ENCODE data around the gene PDE3B.

The PDE3B gene

GRCh38 chr11:14809466-14809865 lies 165.9 kb downstream of the PDE3B start:
- Histone ChIP-seq H3K27ac (ENCODE audit: low read depth, low read length, severe bottlenecking) (no peak overlapping the region), H3K4me3 (ENCODE audit: extremely low read depth, insufficient read depth, low read length, poor library complexity, severe bottlenecking) (no peak overlapping the region), H3K36me3 (ENCODE audit: control insufficient read depth, insufficient read depth, low read length) (peaks cover 3% of the 10 kb centered on the region), H3K4me1 (ENCODE audit: control insufficient read depth, insufficient read depth, low read length, poor library complexity, severe bottlenecking) (no peaks in the 10 kb centered on the region), H3K9me3 (ENCODE audit: control insufficient read depth, low read length) (no peaks in the 10 kb centered on the region)

- 96% methylated on average over 3 of the region's 3 CpGs; no CpG with 5 or more reads in 1 of the 2 experiments for WGBS, 2 experiments (ENCODE audit: insufficient coverage in 2 of 2)
- Histone ChIP-seq H3K4me3 (ENCODE audit: extremely low read depth, insufficient read depth, low read length, poor library complexity, severe bottlenecking) (no peak overlapping the region), H3K36me3 (ENCODE audit: control insufficient read depth, insufficient read depth, low read length) (peaks cover 3% of the 10 kb centered on the region), H3K27ac (ENCODE audit: low read depth, low read length, severe bottlenecking) (no peak overlapping the region), H3K4me1 (ENCODE audit: control insufficient read depth, insufficient read depth, low read length, poor library complexity, severe bottlenecking) (no peaks in the 10 kb centered on the region), H3K9me3 (ENCODE audit: control insufficient read depth, low read length) (no peaks in the 10 kb centered on the region)
Observed at GRCh38 chr11:14812757-14813156, 169.2 kb downstream of the PDE3B start.

- no peaks in the 10 kb centered on the region for H3K4me1 ChIP-seq (ENCODE audit: control insufficient read depth, insufficient read depth, low read length, poor library complexity, severe bottlenecking)
- no peak overlapping the region for H3K4me3 ChIP-seq (ENCODE audit: extremely low read depth, insufficient read depth, low read length, poor library complexity, severe bottlenecking)
- H3K36me3 ChIP-seq (ENCODE audit: control insufficient read depth, insufficient read depth, low read length), result peaks cover 3% of the 10 kb centered on the region
- no peaks in the 10 kb centered on the region for H3K9me3 ChIP-seq (ENCODE audit: control insufficient read depth, low read length)
- H3K27ac ChIP-seq (ENCODE audit: low read depth, low read length, severe bottlenecking), result no peak overlapping the region
Observed at GRCh38 chr11:14813516-14813915, 169.9 kb downstream of the PDE3B start.

- Histone ChIP-seq H3K4me3 (ENCODE audit: extremely low read depth, insufficient read depth, low read length, poor library complexity, severe bottlenecking) (no peak overlapping the region), H3K9me3 (ENCODE audit: control insufficient read depth, low read length) (no peaks in the 10 kb centered on the region)
- no CpG with 5 or more reads among the region's 2 CpGs for WGBS, 2 experiments (ENCODE audit: insufficient coverage in 2 of 2)
Observed at GRCh38 chr11:14818779-14819178, 175.2 kb downstream of the PDE3B start.

GRCh38 chr11:14819596-14819995 lies 176.0 kb downstream of the PDE3B start:
- Histone ChIP-seq H3K36me3 (ENCODE audit: control insufficient read depth, insufficient read depth, low read length) (no peaks in the 10 kb centered on the region), H3K4me1 (ENCODE audit: control insufficient read depth, insufficient read depth, low read length, poor library complexity, severe bottlenecking) (no peaks in the 10 kb centered on the region), H3K4me3 (ENCODE audit: extremely low read depth, insufficient read depth, low read length, poor library complexity, severe bottlenecking) (no peak overlapping the region), H3K27ac (ENCODE audit: low read depth, low read length, severe bottlenecking) (no peak overlapping the region), H3K9me3 (ENCODE audit: control insufficient read depth, low read length) (no peaks in the 10 kb centered on the region)

More at GRCh38 chr11:14818779-14819178, 175.2 kb downstream of the PDE3B start:
- no peaks in the 10 kb centered on the region for H3K4me1 ChIP-seq (ENCODE audit: control insufficient read depth, insufficient read depth, low read length, poor library complexity, severe bottlenecking)
- H3K36me3 ChIP-seq (ENCODE audit: control insufficient read depth, insufficient read depth, low read length), result no peaks in the 10 kb centered on the region
- no peak overlapping the region for H3K27ac ChIP-seq (ENCODE audit: low read depth, low read length, severe bottlenecking)

GRCh38 chr11:14821031-14821430 lies 177.4 kb downstream of the PDE3B start:
- Histone ChIP-seq H3K9me3 (ENCODE audit: control insufficient read depth, low read length) (peaks cover 4% of the 10 kb centered on the region), H3K4me1 (ENCODE audit: control insufficient read depth, insufficient read depth, low read length, poor library complexity, severe bottlenecking) (no peaks in the 10 kb centered on the region), H3K36me3 (ENCODE audit: control insufficient read depth, insufficient read depth, low read length) (no peaks in the 10 kb centered on the region), H3K4me3 (ENCODE audit: extremely low read depth, insufficient read depth, low read length, poor library complexity, severe bottlenecking) (no peak overlapping the region), H3K27ac (ENCODE audit: low read depth, low read length, severe bottlenecking) (no peak overlapping the region)

- H3K27ac ChIP-seq (ENCODE audit: low read depth, low read length, severe bottlenecking), result no peak overlapping the region
- WGBS, 2 experiments (ENCODE audit: insufficient coverage in 2 of 2), result 100% methylated on average over 2 of the region's 2 CpGs; no CpG with 5 or more reads in 1 of the 2 experiments
- no peaks in the 10 kb centered on the region for H3K36me3 ChIP-seq (ENCODE audit: control insufficient read depth, insufficient read depth, low read length)
- peaks cover 4% of the 10 kb centered on the region for H3K9me3 ChIP-seq (ENCODE audit: control insufficient read depth, low read length)
- no peaks in the 10 kb centered on the region for H3K4me1 ChIP-seq (ENCODE audit: control insufficient read depth, insufficient read depth, low read length, poor library complexity, severe bottlenecking)
- no peak overlapping the region for H3K4me3 ChIP-seq (ENCODE audit: extremely low read depth, insufficient read depth, low read length, poor library complexity, severe bottlenecking)
Observed at GRCh38 chr11:14826600-14826999, 183.0 kb downstream of the PDE3B start.

- no peaks in the 10 kb centered on the region for H3K36me3 ChIP-seq (ENCODE audit: control insufficient read depth, insufficient read depth, low read length)
- no peak overlapping the region for H3K27ac ChIP-seq (ENCODE audit: low read depth, low read length, severe bottlenecking)
- no peaks in the 10 kb centered on the region for H3K9me3 ChIP-seq (ENCODE audit: control insufficient read depth, low read length)
- H3K4me1 ChIP-seq (ENCODE audit: control insufficient read depth, insufficient read depth, low read length, poor library complexity, severe bottlenecking), result no peaks in the 10 kb centered on the region
- H3K4me3 ChIP-seq (ENCODE audit: extremely low read depth, insufficient read depth, low read length, poor library complexity, severe bottlenecking), result no peak overlapping the region
Observed at GRCh38 chr11:14835496-14836492, 192.2 kb downstream of the PDE3B start.

- Histone ChIP-seq H3K27ac (ENCODE audit: low read depth, low read length, severe bottlenecking) (no peak overlapping the region), H3K36me3 (ENCODE audit: control insufficient read depth, insufficient read depth, low read length) (no peaks in the 10 kb centered on the region), H3K4me3 (ENCODE audit: extremely low read depth, insufficient read depth, low read length, poor library complexity, severe bottlenecking) (no peak overlapping the region), H3K4me1 (ENCODE audit: control insufficient read depth, insufficient read depth, low read length, poor library complexity, severe bottlenecking) (no peaks in the 10 kb centered on the region), H3K9me3 (ENCODE audit: control insufficient read depth, low read length) (no peaks in the 10 kb centered on the region)
- 100% methylated on average over 2 of the region's 3 CpGs; no CpG with 5 or more reads in 1 of the 2 experiments for WGBS, 2 experiments (ENCODE audit: insufficient coverage in 2 of 2)
Observed at GRCh38 chr11:14842002-14842401, 198.4 kb downstream of the PDE3B start.

- WGBS, 2 experiments (ENCODE audit: insufficient coverage in 2 of 2), result 80 to 92% methylated on average over 2 of the region's 4 CpGs
- Histone ChIP-seq H3K9me3 (ENCODE audit: control insufficient read depth, low read length) (no peaks in the 10 kb centered on the region), H3K36me3 (ENCODE audit: control insufficient read depth, insufficient read depth, low read length) (no peaks in the 10 kb centered on the region), H3K27ac (ENCODE audit: low read depth, low read length, severe bottlenecking) (no peak overlapping the region), H3K4me1 (ENCODE audit: control insufficient read depth, insufficient read depth, low read length, poor library complexity, severe bottlenecking) (no peaks in the 10 kb centered on the region), H3K4me3 (ENCODE audit: extremely low read depth, insufficient read depth, low read length, poor library complexity, severe bottlenecking) (no peak overlapping the region)
Observed at GRCh38 chr11:14852571-14853177, 209.1 kb downstream of the PDE3B start.

- H3K4me1 ChIP-seq (ENCODE audit: control insufficient read depth, insufficient read depth, low read length, poor library complexity, severe bottlenecking), result no peaks in the 10 kb centered on the region
- H3K27ac ChIP-seq (ENCODE audit: low read depth, low read length, severe bottlenecking), result no peak overlapping the region
- H3K9me3 ChIP-seq (ENCODE audit: control insufficient read depth, low read length), result no peaks in the 10 kb centered on the region
- H3K36me3 ChIP-seq (ENCODE audit: control insufficient read depth, insufficient read depth, low read length), result no peaks in the 10 kb centered on the region
- no peak overlapping the region for H3K4me3 ChIP-seq (ENCODE audit: extremely low read depth, insufficient read depth, low read length, poor library complexity, severe bottlenecking)
Observed at GRCh38 chr11:14854057-14854456, 210.5 kb downstream of the PDE3B start.
